Measurements from ENCODE around the gene C4orf54.

The C4orf54 gene

GRCh38 chr4:99651016-99651769, 6.4 kb downstream of the C4orf54 start:
- Histone ChIP-seq H3K27ac (ENCODE audit: low read depth, low read length) (no peak overlapping the region), H3K4me3 (ENCODE audit: low read length) (no peak overlapping the region), H3K4me1 (ENCODE audit: control insufficient read depth, low read length) (no peaks in the 10 kb centered on the region), H3K79me2 (ENCODE audit: control insufficient read depth, low read length) (no peaks in the 10 kb centered on the region), H3K9me3 (ENCODE audit: control insufficient read depth, insufficient read depth, low read length) (no peaks in the 10 kb centered on the region; the same call in 1 of the 2 replicates), H3K4me2 (ENCODE audit: low read length) (no peak overlapping the region), H3K27me3 (ENCODE audit: control insufficient read depth, low read length) (0 out of 2 replicates have a peak, but pooled peaks cover 2% of the 10 kb centered on the region), H3K9me2 (replicated peaks; ENCODE audit: control insufficient read depth, low read length) (no peaks in the 10 kb centered on the region), H3F3A (ENCODE audit: control insufficient read depth, insufficient read depth) (no peaks in the 10 kb centered on the region), H4K20me1 (ENCODE audit: control insufficient read depth, insufficient read depth, low read depth, low read length) (no peaks in the 10 kb centered on the region), H3K36me3 (ENCODE audit: control insufficient read depth, low read length) (no peaks in the 10 kb centered on the region)
- TF ChIP-seq CTCF (IDR thresholded peaks at IDR 0.05; ENCODE audit: low read depth, low read length, poor library complexity, severe bottlenecking), result no peak
- no peak for TF ChIP-seq EZH2phosphoT487 (IDR thresholded peaks at IDR 0.05; ENCODE audit: borderline replicate concordance, low read length)

GRCh38 chr4:99649778-99650177, 7.8 kb downstream of the C4orf54 start:
- H3F3A ChIP-seq (ENCODE audit: control insufficient read depth, insufficient read depth), result no peaks in the 10 kb centered on the region
- no peaks in the 10 kb centered on the region for H4K20me1 ChIP-seq (ENCODE audit: control insufficient read depth, insufficient read depth, low read depth, low read length)
- TF ChIP-seq EZH2phosphoT487 (IDR thresholded peaks at IDR 0.05; ENCODE audit: borderline replicate concordance, low read length) (no peak), CTCF (IDR thresholded peaks at IDR 0.05; ENCODE audit: low read depth, low read length, poor library complexity, severe bottlenecking) (no peak)
- H3K9me2 ChIP-seq (replicated peaks; ENCODE audit: control insufficient read depth, low read length), result no peaks in the 10 kb centered on the region
- H3K9me3 ChIP-seq (ENCODE audit: control insufficient read depth, insufficient read depth, low read length), result no peaks in the 10 kb centered on the region; the same call in 1 of the 2 replicates
- 0 out of 2 replicates have a peak, but pooled peaks cover 2% of the 10 kb centered on the region for H3K27me3 ChIP-seq (ENCODE audit: control insufficient read depth, low read length)
- no peaks in the 10 kb centered on the region for H3K36me3 ChIP-seq (ENCODE audit: control insufficient read depth, low read length)
- no peak overlapping the region for H3K4me2 ChIP-seq (ENCODE audit: low read length)
- no peak overlapping the region for H3K27ac ChIP-seq (ENCODE audit: low read depth, low read length)
- H3K4me1 ChIP-seq (ENCODE audit: control insufficient read depth, low read length), result no peaks in the 10 kb centered on the region
- no peaks in the 10 kb centered on the region for H3K79me2 ChIP-seq (ENCODE audit: control insufficient read depth, low read length)
- no peak overlapping the region for H3K4me3 ChIP-seq (ENCODE audit: low read length)

- Histone ChIP-seq H3K4me1 (ENCODE audit: control insufficient read depth, low read length) (no peaks in the 10 kb centered on the region), H3K4me2 (ENCODE audit: low read length) (no peak overlapping the region), H3K79me2 (ENCODE audit: control insufficient read depth, low read length) (no peaks in the 10 kb centered on the region), H3K9me3 (ENCODE audit: control insufficient read depth, insufficient read depth, low read length) (no peaks in the 10 kb centered on the region; the same call in 1 of the 2 replicates), H3K4me3 (ENCODE audit: low read length) (no peak overlapping the region), H3F3A (ENCODE audit: control insufficient read depth, insufficient read depth) (no peaks in the 10 kb centered on the region), H3K36me3 (ENCODE audit: control insufficient read depth, low read length) (no peaks in the 10 kb centered on the region), H3K27ac (ENCODE audit: low read depth, low read length) (no peak overlapping the region), H4K20me1 (ENCODE audit: control insufficient read depth, insufficient read depth, low read depth, low read length) (no peaks in the 10 kb centered on the region), H3K9me2 (replicated peaks; ENCODE audit: control insufficient read depth, low read length) (no peaks in the 10 kb centered on the region), H3K27me3 (ENCODE audit: control insufficient read depth, low read length) (0 out of 2 replicates have a peak, but pooled peaks cover 2% of the 10 kb centered on the region)
- TF ChIP-seq CTCF (IDR thresholded peaks at IDR 0.05; ENCODE audit: low read depth, low read length, poor library complexity, severe bottlenecking) (no peak), EZH2phosphoT487 (IDR thresholded peaks at IDR 0.05; ENCODE audit: borderline replicate concordance, low read length) (no peak)
These were observed 8.4 kb downstream of the C4orf54 start for GRCh38 chr4:99649208-99649607.

Data from DOHH2 (cell line).